DND-41 (cell line): Measurements from ENCODE around the gene PRRC2C.

Experiments used
- EZH2 ChIP-seq: IDR thresholded peaks from 3 replicates; pipeline ENCODE4 v1.6.1; 2012; ENCODE audit warnings: borderline replicate concordance, low read depth, mild to moderate bottlenecking, moderate library complexity, low read length, inconsistent platforms; ENCODE audit not compliant: severe bottlenecking
- TF ChIP-seq, protein P1 (sequence below): IDR thresholded peaks from 2 replicates; pipeline ENCODE4 v1.5.1; 2012; ENCODE audit warnings: borderline replicate concordance, low read length, moderate library complexity, mild to moderate bottlenecking; ENCODE audit not compliant: poor library complexity, severe bottlenecking; ENCODE audit errors: extremely low read depth

GRCh38 chr1:171515299-171515698, 30.0 kb downstream of the PRRC2C start:
- TF ChIP-seq, protein P1, sequence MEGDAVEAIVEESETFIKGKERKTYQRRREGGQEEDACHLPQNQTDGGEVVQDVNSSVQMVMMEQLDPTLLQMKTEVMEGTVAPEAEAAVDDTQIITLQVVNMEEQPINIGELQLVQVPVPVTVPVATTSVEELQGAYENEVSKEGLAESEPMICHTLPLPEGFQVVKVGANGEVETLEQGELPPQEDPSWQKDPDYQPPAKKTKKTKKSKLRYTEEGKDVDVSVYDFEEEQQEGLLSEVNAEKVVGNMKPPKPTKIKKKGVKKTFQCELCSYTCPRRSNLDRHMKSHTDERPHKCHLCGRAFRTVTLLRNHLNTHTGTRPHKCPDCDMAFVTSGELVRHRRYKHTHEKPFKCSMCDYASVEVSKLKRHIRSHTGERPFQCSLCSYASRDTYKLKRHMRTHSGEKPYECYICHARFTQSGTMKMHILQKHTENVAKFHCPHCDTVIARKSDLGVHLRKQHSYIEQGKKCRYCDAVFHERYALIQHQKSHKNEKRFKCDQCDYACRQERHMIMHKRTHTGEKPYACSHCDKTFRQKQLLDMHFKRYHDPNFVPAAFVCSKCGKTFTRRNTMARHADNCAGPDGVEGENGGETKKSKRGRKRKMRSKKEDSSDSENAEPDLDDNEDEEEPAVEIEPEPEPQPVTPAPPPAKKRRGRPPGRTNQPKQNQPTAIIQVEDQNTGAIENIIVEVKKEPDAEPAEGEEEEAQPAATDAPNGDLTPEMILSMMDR: no peak
- TF ChIP-seq EZH2: no peak
